ENCODE data around the gene OCA2. TPM values are rescaled to one million over a fixed set of nuclear protein-coding genes. Genes with fewer than 3 reads are reported as not detected.

OCA2 gene
- total and polyA plus RNA-seq, 2 of the 4 experiments (the other 2 are of a cell fraction) = under 0.01 to 0.03 TPM

GRCh38 chr15:28130651-28131050 is 31.5 kb upstream of the OCA2 start:
- Histone ChIP-seq H2BK15ac (ENCODE audit: low read depth, low read length) (no peak overlapping the region), H2BK5ac (ENCODE audit: low read depth, low read length, poor library complexity, severe bottlenecking) (no peak overlapping the region), H2AFZ (replicated peaks; ENCODE audit: low read length, poor library complexity) (no peak overlapping the region), H3K4me1 (ENCODE audit: control insufficient read depth, insufficient read depth, low read length) (peaks cover 9% of the 10 kb centered on the region), H3K56ac (ENCODE audit: extremely low read depth, insufficient read depth, low read length) (no peak overlapping the region), H3K4ac (ENCODE audit: low read depth, low read length) (no peak overlapping the region), H4K8ac (ENCODE audit: low read depth in 2 of 2, low read length in 2 of 2) (no peak overlapping the region), H3K9me1 (ENCODE audit: insufficient read depth, low read length) (peaks cover 5% of the 10 kb centered on the region; the same call in 1 of the 2 replicates), H3K14ac (replicated peaks; ENCODE audit: low read depth, low read length) (no peak overlapping the region), H3K27ac (ENCODE audit: insufficient read depth, low read length) (no peak overlapping the region), H3K9me3 (ENCODE audit: control insufficient read depth, insufficient read depth, low read length) (no peaks in the 10 kb centered on the region), H4K20me1 (ENCODE audit: insufficient read depth, low read length) (no peaks in the 10 kb centered on the region; the same call in 1 of the 2 replicates), H3K4me2 (ENCODE audit: low read depth, low read length) (no peak overlapping the region), H3K9ac (ENCODE audit: low read depth, low read length) (no peak overlapping the region), H3K79me1 (ENCODE audit: low read depth in 1 of 2, low read length in 2 of 2) (0 out of 4 replicates have a peak, but pooled peaks cover 0 to 3% of the 10 kb centered on the region in 2 experiments), H4K91ac (ENCODE audit: insufficient read depth, low read depth, low read length) (no peak overlapping the region), H3K4me3 (ENCODE audit: insufficient read depth, low read depth, low read length) (no peak overlapping the region), H3K36me3 (ENCODE audit: control insufficient read depth, insufficient read depth, low read length) (peaks cover 37% of the 10 kb centered on the region), H2AK9ac (replicated peaks; ENCODE audit: low read depth, low read length, poor library complexity) (no peak overlapping the region), H3K23ac (ENCODE audit: low read depth, low read length) (no peak overlapping the region), H2BK120ac (ENCODE audit: low read depth, low read length) (no peak overlapping the region), H2BK20ac (ENCODE audit: low read depth, low read length) (no peak overlapping the region), H3K18ac (ENCODE audit: low read depth, low read length) (no peak overlapping the region), H2AK5ac (ENCODE audit: low read depth, low read length) (no peak overlapping the region), H3K27me3 (ENCODE audit: control insufficient read depth, insufficient read depth, low read length) (no peaks in the 10 kb centered on the region), H4K5ac (ENCODE audit: low read depth, low read length) (no peak overlapping the region)
- no TSS peak for BruUV-seq (replicated peaks)
- ChIA-PET POLR2A (ENCODE audit: unreplicated experiment) (no interaction called here), CTCF (no interaction called here)
- no CpG with 5 or more reads among the region's 7 CpGs for WGBS, 2 experiments (ENCODE audit: extremely low coverage in 2 of 2, insufficient read length in 1 of 2)
- ATAC-seq (ENCODE audit: low read depth) = no peak
- DNase-seq = no peak
- TF ChIP-seq MXI1 (IDR thresholded peaks at IDR 0.05; ENCODE audit: borderline replicate concordance, low read depth, low read length) = no peak
- no peak for TF ChIP-seq RAD21 (IDR thresholded peaks at IDR 0.05; ENCODE audit: low read length)
- TF ChIP-seq RCOR1 (IDR thresholded peaks at IDR 0.05; ENCODE audit: insufficient replicate concordance, low read length) = no peak
- no peak for TF ChIP-seq NFE2L2 (IDR thresholded peaks at IDR 0.05; ENCODE audit: low read depth, low read length)
- TF ChIP-seq CHD1 (IDR thresholded peaks at IDR 0.05; ENCODE audit: low read depth, low read length) = no peak
- TF ChIP-seq POLR2A (IDR thresholded peaks at IDR 0.05; ENCODE audit: low read depth, low read length) = no peak
- no peak for TF ChIP-seq CEBPB (IDR thresholded peaks at IDR 0.05; ENCODE audit: low read depth, low read length)
- TF ChIP-seq FOS (IDR thresholded peaks at IDR 0.05; ENCODE audit: low read depth, low read length) = no peak
- TF ChIP-seq MAZ (IDR thresholded peaks at IDR 0.05; ENCODE audit: borderline replicate concordance, low read depth, low read length) = no peak
- no peak for TF ChIP-seq CTCF (conservative IDR thresholded peaks at IDR 0.05; ENCODE audit: low read depth, low read length)
- TF ChIP-seq RFX5 (IDR thresholded peaks at IDR 0.05; ENCODE audit: low read depth, low read length) = no peak
- dilution Hi-C loops (cut with HindIII; ENCODE audit: low sequenced_read_pairs, unreplicated experiment) (no loop called here), in situ Hi-C loops (cut with MboI; ENCODE audit: low sequenced_read_pairs) (no loop called here), intact Hi-C loops (cut with micrococcal nuclease) (no loop called here)

Measured in IMR-90 (cell line).